HCT116 (cell line): ENCODE measurements around the gene ADAM10. TPM values are rescaled to one million over a fixed set of nuclear protein-coding genes. Genes with fewer than 3 reads are reported as not detected.

Experiments
- ATAC-seq: fragments of 200-7000 bp; cut with Tn5 transposase; 2 replicates; pipeline ENCODE4 v1.9.1; 2020; ENCODE audit warnings: mild to moderate bottlenecking, moderate library complexity
- BruUV-seq: library from RNA; stranded (reverse); fragments of 400-500 nt; replicated peaks from 2 replicates; lab custom pipeline; 2021; lab: Mats Ljungman, UMichigan
- CTCF ChIA-PET: fragments of 300-600 bp; sonication (Branson Sonifier 250); formaldehyde crosslinking; loops from one replicate; lab custom pipeline; 2021; ENCODE audit warnings: antibody characterized with exemption; lab: Charles Lee
- POLR2A ChIA-PET: fragments of 300-600, 350-600 bp; sonication (Branson Sonifier 250); formaldehyde crosslinking; loops from one replicate; lab custom pipeline; 2021; ENCODE audit warnings: antibody characterized with exemption; lab: Charles Lee
- RAD21 ChIA-PET, 2 experiments: fragments of 300-600 bp; sonication (Branson Sonifier 250); formaldehyde crosslinking; loops; one replicate each; lab custom pipeline; 2023; ENCODE audit warnings: low total read pairs in 2 of 2; ENCODE audit not compliant: uncharacterized antibody in 2 of 2, unreplicated experiment in 2 of 2, low non-redundant PET in 1 of 2; lab: Charles Lee
- DNase-seq: peaks from one replicate; pipeline ENCODE4 v3.0.0-alpha.2; 2010; ENCODE audit warnings: low read depth, low spot score
- H2AFZ ChIP-seq: fragments of 200-600 bp; shearing (Covaris generic), sonication (generic); 2 replicates; pipeline ENCODE4 v1.6.1; 2017; ENCODE audit warnings: low read depth, mixed run types, mixed read lengths, antibody characterized with exemption, low read length; ENCODE audit not compliant: poor library complexity, severe bottlenecking
- H3K27ac ChIP-seq: 2 replicates; pipeline ENCODE4 v1.5.1; 2012; ENCODE audit warnings: low read depth, low read length
- H3K27me3 ChIP-seq: fragments of 200-600 bp; sonication (generic); 2 replicates; pipeline ENCODE4 v1.6.1; 2016; ENCODE audit warnings: mixed run types, low read length, mixed read lengths; ENCODE audit not compliant: insufficient read depth
- H3K36me3 ChIP-seq, 2 experiments: fragments of 200-500 bp in 1 of 2; fragments of 200-600 bp in 1 of 2; sonication (Bioruptor generic) in 1 of 2; sonication (generic) in 1 of 2; 2 replicates each; pipeline versions ENCODE4 v1.5.1 to v1.6.1; 2014 to 2016; ENCODE audit warnings: low read length in 2 of 2, inconsistent platforms in 1 of 2, mixed read lengths in 1 of 2, mixed run types in 1 of 2; ENCODE audit not compliant: insufficient read depth in 2 of 2, control insufficient read depth in 1 of 2
- H3K4me1 ChIP-seq, 2 experiments: fragments of 200-600 bp in 1 of 2; sonication (generic) in 1 of 2; 2 replicates each; pipeline versions ENCODE4 v1.5.1 to v1.6.1; 2012 to 2017; ENCODE audit warnings: low read length in 2 of 2, inconsistent platforms in 1 of 2, mild to moderate bottlenecking in 1 of 2, mixed read lengths in 1 of 2, mixed run types in 1 of 2, moderate library complexity in 1 of 2; ENCODE audit not compliant: insufficient read depth in 2 of 2, control insufficient read depth in 1 of 2
- H3K4me2 ChIP-seq: fragments of 200-600 bp; sonication (generic); 2 replicates; pipeline ENCODE4 v1.6.1; 2017; ENCODE audit warnings: mixed run types, low read length, mixed read lengths
- H3K4me3 ChIP-seq, 2 experiments: fragments of 200-600 bp in 1 of 2; sonication (generic) in 1 of 2; replicated peaks in 1 of 2; 2 replicates each; pipeline ENCODE4 v1.5.1; 2011 to 2016; ENCODE audit warnings: low read length in 2 of 2, control low read depth in 1 of 2, low read depth in 1 of 2, mild to moderate bottlenecking in 1 of 2, mixed read lengths in 1 of 2, mixed run types in 1 of 2
- H3K79me2 ChIP-seq: fragments of 200-600 bp; sonication (generic); 2 replicates; pipeline ENCODE4 v1.6.1; 2017; ENCODE audit warnings: mild to moderate bottlenecking, mixed run types, low read length, moderate library complexity, mixed read lengths; ENCODE audit not compliant: insufficient read depth
- H3K9ac ChIP-seq: fragments of 200-600 bp; sonication (generic); 2 replicates; pipeline ENCODE4 v1.6.1; 2016; ENCODE audit warnings: low read length, mixed read lengths
- H3K9me2 ChIP-seq: fragments of 200-600 bp; sonication (generic), shearing (Covaris generic); 2 replicates; pipeline ENCODE4 v1.6.1; 2017; ENCODE audit warnings: mixed run types, mild to moderate bottlenecking, moderate library complexity; ENCODE audit not compliant: insufficient read depth
- H3K9me3 ChIP-seq, 2 experiments: fragments of 200-500 bp in 1 of 2; fragments of 200-600 bp in 1 of 2; sonication (Bioruptor generic) in 1 of 2; sonication (generic) in 1 of 2; 2 replicates each; pipeline ENCODE4 v1.6.1; 2014 to 2017; ENCODE audit warnings: low read length in 2 of 2, mixed read lengths in 2 of 2, inconsistent platforms in 1 of 2, low read depth in 1 of 2, mild to moderate bottlenecking in 1 of 2, mixed run types in 1 of 2, moderate library complexity in 1 of 2; ENCODE audit not compliant: control insufficient read depth in 1 of 2, insufficient read depth in 1 of 2
- H4K20me1 ChIP-seq: fragments of 200-600 bp; sonication (generic), shearing (Covaris generic); 2 replicates; pipeline ENCODE4 v1.6.1; 2017; ENCODE audit warnings: mixed run types, mild to moderate bottlenecking, moderate library complexity; ENCODE audit not compliant: insufficient read depth
- ATF3 ChIP-seq: IDR thresholded peaks from 2 replicates; pipeline ENCODE4 v1.6.1; 2012
- CBX3 ChIP-seq: IDR thresholded peaks from 2 replicates; pipeline ENCODE4 v1.6.1; 2012; ENCODE audit warnings: low read depth
- CEBPB ChIP-seq: IDR thresholded peaks from 2 replicates; pipeline ENCODE4 v1.6.1; 2012; ENCODE audit warnings: low read depth
- CTCF ChIP-seq, 3 experiments: fragments of 200-600 bp in 1 of 3; sonication (generic) in 1 of 3; IDR thresholded peaks in 2 of 3; conservative IDR thresholded peaks in 1 of 3; 2 replicates each; pipeline ENCODE4 v1.5.1; 2012 to 2017; ENCODE audit warnings: low read depth in 2 of 3, low read length in 2 of 3, antibody characterized with exemption in 1 of 3, borderline replicate concordance in 1 of 3, control low read depth in 1 of 3, mild to moderate bottlenecking in 1 of 3, mixed read lengths in 1 of 3, mixed run types in 1 of 3, moderate library complexity in 1 of 3; ENCODE audit not compliant: insufficient read depth in 1 of 3
- EGR1 ChIP-seq: IDR thresholded peaks from 2 replicates; pipeline ENCODE4 v1.6.1; 2012; ENCODE audit warnings: low read depth
- EZH2 ChIP-seq: fragments of 200-600 bp; sonication (generic); IDR thresholded peaks from 2 replicates; pipeline ENCODE4 v1.6.1; 2017; ENCODE audit warnings: antibody characterized with exemption, mixed run types
- EZH2phosphoT487 ChIP-seq: fragments of 200-600 bp; IDR thresholded peaks from 2 replicates; pipeline ENCODE4 v1.6.1; 2018; ENCODE audit warnings: antibody characterized with exemption, borderline replicate concordance
- RAD21 ChIP-seq: IDR thresholded peaks from 2 replicates; pipeline ENCODE4 v1.6.1; 2012; ENCODE audit warnings: low read depth, mild to moderate bottlenecking
- SIN3A ChIP-seq: IDR thresholded peaks from 2 replicates; pipeline ENCODE4 v1.6.1; 2012; ENCODE audit warnings: low read depth
- SP1 ChIP-seq: IDR thresholded peaks from 2 replicates; pipeline ENCODE4 v1.6.1; 2012; ENCODE audit warnings: low read depth
- TCF7L2 ChIP-seq: IDR thresholded peaks from 2 replicates; pipeline ENCODE4 v1.7.0; 2011; ENCODE audit warnings: borderline replicate concordance, inconsistent platforms; ENCODE audit not compliant: insufficient read depth, insufficient read length; ENCODE audit errors: extremely low read depth
- YY1 ChIP-seq: IDR thresholded peaks from 2 replicates; pipeline ENCODE4 v1.6.1; 2011; ENCODE audit warnings: low read length, low read depth, moderate library complexity, mild to moderate bottlenecking; ENCODE audit not compliant: insufficient replicate concordance; ENCODE audit errors: extremely low read depth
- intact Hi-C: fragments of 100-400 bp; cut with micrococcal nuclease; formaldehyde crosslinking; loops from 2 replicates; pipeline ENCODE4 v1.10.0; 2022
- total RNA-seq: library from RNA; stranded (reverse); gene quantifications from one replicate; pipeline ENCODE4 v1.2.1, GENCODE V29; 2021; ENCODE audit not compliant: unreplicated experiment

Gene ADAM10
- total RNA-seq, 1 experiment from 2014 or later: 158 TPM

GRCh38 chr15:58669108-58669507 lies 80.4 kb downstream of the ADAM10 start:
- Histone ChIP-seq H3K9me2 (no peaks in the 10 kb centered on the region), H3K36me3 (no peaks in the 10 kb centered on the region; a peak in 1 of 4 replicates), H3K9ac (no peak overlapping the region), H4K20me1 (no peaks in the 10 kb centered on the region), H3K79me2 (no peaks in the 10 kb centered on the region; the same call in 1 of the 2 replicates), H3K9me3 (no peaks in the 10 kb centered on the region), H2AFZ (no peak overlapping the region), H3K27ac (no peak overlapping the region), H3K4me3 (no peak overlapping the region), H3K27me3 (no peaks in the 10 kb centered on the region), H3K4me1 (no peaks in the 10 kb centered on the region), H3K4me2 (no peak overlapping the region)
- POLR2A ChIA-PET: no interaction called here
- intact Hi-C loops: no loop called here
- TF ChIP-seq RAD21 (no peak), CTCF (IDR thresholded peaks at IDR 0.05 in 2 of 3, conservative IDR thresholded peaks at IDR 0.05 in 1 of 3; ENCODE audit: borderline replicate concordance in 1 of 3, insufficient read depth in 1 of 3, low read depth in 2 of 3, low read length in 2 of 3) (no peak), TCF7L2 (no peak), SIN3A (no peak), EZH2 (no peak), ATF3 (no peak), CEBPB (no peak), YY1 (no peak), EZH2phosphoT487 (no peak), CBX3 (no peak), SP1 (no peak), EGR1 (no peak)
- RAD21 ChIA-PET: no interaction called here
- no peak for ATAC-seq
- CTCF ChIA-PET: no interaction called here
- DNase-seq: no peak
- no TSS peak for BruUV-seq
